ENCODE data around the gene C19orf33.
"Not testable (repeated sequence)": the region's sequence is repeated elsewhere in the genome, so short reads cannot be mapped to it uniquely, and the experiment has no call there.

The C19orf33 gene

GRCh38 chr19:38303517-38304351, at the start of gene C19orf33:
Gene C19orf33 (plus strand): TSS chr19:38304251. CDS start chr19:38304262, 11 bp downstream.
- DNase-seq (ENCODE audit: low spot score) = peak; percentile 53

GRCh38 chr19:38255383-38256014, 48.6 kb upstream of the C19orf33 start:
- DNase-seq (ENCODE audit: low spot score) = no peak

GRCh38 chr19:38261942-38262341, 42.1 kb upstream of the C19orf33 start:
- DNase-seq (ENCODE audit: low spot score) = not testable (repeated sequence)

- no peak for DNase-seq (ENCODE audit: low spot score)
Measured at GRCh38 chr19:38262585-38263268, 41.3 kb upstream of the C19orf33 start.

- DNase-seq (ENCODE audit: low spot score) = peak; percentile 51
Measured at GRCh38 chr19:38263689-38264485, 40.2 kb upstream of the C19orf33 start.

GRCh38 chr19:38264486-38265212, 39.4 kb upstream of the C19orf33 start, which contains the start of gene SPINT2:
Gene SPINT2 (plus strand): TSS chr19:38264573. CDS start chr19:38264893, 320 bp downstream.
- DNase-seq (ENCODE audit: low spot score) = no peak

GRCh38 chr19:38265213-38265861, 38.7 kb upstream of the C19orf33 start:
- DNase-seq (ENCODE audit: low spot score) = no peak

GRCh38 chr19:38265921-38266429, 38.1 kb upstream of the C19orf33 start:
- DNase-seq (ENCODE audit: low spot score) = no peak

- DNase-seq (ENCODE audit: low spot score) = peak; percentile 27
Measured at GRCh38 chr19:38266981-38267597, 37.0 kb upstream of the C19orf33 start.

- no peak for DNase-seq (ENCODE audit: low spot score)
Measured at GRCh38 chr19:38267761-38268483, 36.1 kb upstream of the C19orf33 start.

GRCh38 chr19:38268539-38268938, 35.5 kb upstream of the C19orf33 start:
- no peak for DNase-seq (ENCODE audit: low spot score)

- DNase-seq (ENCODE audit: low spot score) = no peak
Measured at GRCh38 chr19:38270587-38271167, 33.4 kb upstream of the C19orf33 start.

- DNase-seq (ENCODE audit: low spot score) = no peak
Measured at GRCh38 chr19:38273499-38273898, 30.6 kb upstream of the C19orf33 start.

GRCh38 chr19:38274739-38275138, 29.3 kb upstream of the C19orf33 start:
- no peak for DNase-seq (ENCODE audit: low spot score)

- no peak for DNase-seq (ENCODE audit: low spot score)
Measured at GRCh38 chr19:38276942-38277517, 27.0 kb upstream of the C19orf33 start.

GRCh38 chr19:38277549-38277948, 26.5 kb upstream of the C19orf33 start:
- no peak for DNase-seq (ENCODE audit: low spot score)

- no peak for DNase-seq (ENCODE audit: low spot score)
Measured at GRCh38 chr19:38277969-38278680, 25.9 kb upstream of the C19orf33 start.

- no peak for DNase-seq (ENCODE audit: low spot score)
Measured at GRCh38 chr19:38278751-38279150, 25.3 kb upstream of the C19orf33 start.

Data from RKO (cell line).